MCF 10A (cell line): ENCODE measurements around the gene LRRC40. TPM values are rescaled to one million over a fixed set of nuclear protein-coding genes. Genes with fewer than 3 reads are reported as not detected.

Experiments
- BruUV-seq: library from RNA; stranded (reverse); fragments of 400-500 nt; replicated peaks from 2 replicates; lab custom pipeline; 2021; lab: Mats Ljungman, UMichigan
- CTCF ChIA-PET: fragments of 300-600 bp; sonication (Branson Sonifier 250); formaldehyde crosslinking; extraction: SDS; loops from one replicate; lab custom pipeline; 2021; ENCODE audit warnings: antibody characterized with exemption, inconsistent platforms; lab: Yijun Ruan, JAX
- POLR2A ChIA-PET: fragments of 300-600, 350-650 bp; sonication (Branson Sonifier 250); formaldehyde crosslinking; extraction: SDS; loops from one replicate; lab custom pipeline; 2020; ENCODE audit warnings: antibody characterized with exemption, inconsistent platforms; lab: Yijun Ruan, JAX
- DNase-seq: peaks from one replicate; pipeline ENCODE4 v3.0.0-alpha.2; 2018; ENCODE audit not compliant: unreplicated experiment
- H3K27ac Mint-ChIP-seq: one replicate; pipeline ENCODE4 v1.8.0; 2022; ENCODE audit warnings: mild to moderate bottlenecking, low read depth, mixed read lengths; ENCODE audit not compliant: unreplicated experiment
- H3K27me3 Mint-ChIP-seq: one replicate; pipeline ENCODE4 v1.8.0; 2022; ENCODE audit warnings: mixed read lengths; ENCODE audit not compliant: insufficient read depth, unreplicated experiment
- H3K36me3 Mint-ChIP-seq: one replicate; pipeline ENCODE4 v1.8.0; 2022; ENCODE audit warnings: mild to moderate bottlenecking, moderate library complexity, mixed read lengths; ENCODE audit not compliant: insufficient read depth, unreplicated experiment
- H3K4me1 Mint-ChIP-seq: one replicate; pipeline ENCODE4 v1.8.0; 2022; ENCODE audit warnings: mixed read lengths; ENCODE audit not compliant: insufficient read depth, unreplicated experiment
- H3K4me3 Mint-ChIP-seq: one replicate; pipeline ENCODE4 v1.8.0; 2022; ENCODE audit warnings: mild to moderate bottlenecking, moderate library complexity, mixed read lengths; ENCODE audit not compliant: unreplicated experiment
- H3K9me3 Mint-ChIP-seq: one replicate; pipeline ENCODE4 v1.8.0; 2022; ENCODE audit warnings: mixed read lengths; ENCODE audit not compliant: unreplicated experiment
- CTCF ChIP-seq: fragments of 200-600 bp; IDR thresholded peaks from one replicate; pipeline ENCODE4 v1.8.0; 2022; ENCODE audit warnings: antibody characterized with exemption, mild to moderate bottlenecking; ENCODE audit not compliant: unreplicated experiment
- intact Hi-C: fragments of 100-400 bp; cut with micrococcal nuclease; formaldehyde crosslinking; loops from 2 replicates; pipeline ENCODE4 v1.14.1; 2022
- total RNA-seq: library from RNA; stranded (reverse); gene quantifications from 2 replicates; pipeline ENCODE4 v1.2.3, GENCODE V29; 2022

LRRC40 gene
- total RNA-seq, 1 experiment from 2014 or later = 14.7 TPM

- no peak overlapping the region for H3K4me3 Mint-ChIP-seq
- ChIA-PET POLR2A (no interaction called here), CTCF (no interaction called here)
- H3K9me3 Mint-ChIP-seq = no peaks in the 10 kb centered on the region
- peaks cover 59% of the 10 kb centered on the region for H3K27me3 Mint-ChIP-seq
- no TSS peak for BruUV-seq
- H3K36me3 Mint-ChIP-seq = no peaks in the 10 kb centered on the region
- no peak for DNase-seq
- no peak for TF ChIP-seq CTCF
- intact Hi-C loops = no loop called here
- no peaks in the 10 kb centered on the region for H3K4me1 Mint-ChIP-seq
- no peak overlapping the region for H3K27ac Mint-ChIP-seq
Measured at GRCh38 chr1:70101774-70102173, 103.6 kb downstream of the LRRC40 start.

GRCh38 chr1:70101231-70101630 is 104.1 kb downstream of the LRRC40 start:
- H3K9me3 Mint-ChIP-seq = no peaks in the 10 kb centered on the region
- POLR2A ChIA-PET = no interaction called here
- BruUV-seq = no TSS peak

More at GRCh38 chr1:70101231-70101630, 104.1 kb downstream of the LRRC40 start:
- H3K4me3 Mint-ChIP-seq = no peak overlapping the region
- H3K36me3 Mint-ChIP-seq = no peaks in the 10 kb centered on the region
- no peak for DNase-seq
- H3K4me1 Mint-ChIP-seq = no peaks in the 10 kb centered on the region
- H3K27me3 Mint-ChIP-seq = peaks cover 59% of the 10 kb centered on the region
- CTCF ChIA-PET = no interaction called here
- no peak overlapping the region for H3K27ac Mint-ChIP-seq
- TF ChIP-seq CTCF = no peak
- intact Hi-C loops = no loop called here

Other genes with a start within 250 kb of the LRRC40 start
- 209 and 218 TPM in 2 replicates for gene SRSF11, start 15.8 kb upstream of the LRRC40 start, total RNA-seq
- 17.8 and 18.9 TPM in 2 replicates for gene ANKRD13C, start 149.1 kb upstream of the LRRC40 start, total RNA-seq
- 3.4 TPM in 2 replicates for gene CTH, start 205.7 kb upstream of the LRRC40 start, total RNA-seq